Upper lobe of right lung (tissue), 1 donor: ENCODE data around the gene ZDHHC6. TPM values are rescaled to one million over a fixed set of nuclear protein-coding genes. Genes with fewer than 3 reads are reported as not detected.

Source experiments
- ATAC-seq: fragments of 200-7000 bp; cut with Tn5 transposase; one replicate; pipeline ENCODE4 v1.9.1; 2020; ENCODE audit warnings: mild to moderate bottlenecking, moderate library complexity
- DNase-seq: peaks from one replicate; pipeline ENCODE4 v3.0.0-alpha.2; 2020
- H3K27ac ChIP-seq: fragments of 200-600 bp; one replicate; pipeline ENCODE4 v1.8.0; 2022
- H3K27me3 ChIP-seq: fragments of 200-600 bp; one replicate; pipeline ENCODE4 v1.8.0; 2022; ENCODE audit warnings: mild to moderate bottlenecking
- H3K36me3 ChIP-seq: fragments of 200-600 bp; one replicate; pipeline ENCODE4 v1.8.0; 2022
- H3K4me1 ChIP-seq: fragments of 200-600 bp; one replicate; pipeline ENCODE4 v1.8.0; 2022
- H3K4me3 ChIP-seq: fragments of 200-600 bp; one replicate; pipeline ENCODE4 v1.8.0; 2022; ENCODE audit warnings: mild to moderate bottlenecking
- H3K9me3 ChIP-seq: fragments of 200-600 bp; one replicate; pipeline ENCODE4 v1.8.0; 2022
- CTCF ChIP-seq: fragments of 200-600 bp; IDR thresholded peaks from one replicate; pipeline ENCODE4 v1.8.0; 2022; ENCODE audit warnings: antibody characterized with exemption
- intact Hi-C: fragments of 100-400 bp; cut with DNase I; formaldehyde crosslinking; loops from one replicate; pipeline ENCODE4 v1.11.0; 2022
- total RNA-seq: library from RNA; stranded (reverse); fragmentation: NEBNext Ultra II Directional; extraction: Animal tissue kit (Norgen Biotek cat#: 25700); gene quantifications from one replicate; pipeline ENCODE4 v1.2.1, GENCODE V29; 2021
- donor health status: DM: no; HTN: yes; CAD: no; lungs with severe emphysema.

ZDHHC6 gene
- total RNA-seq, 1 donor from 2014 or later = 34.9 TPM

- no peak for DNase-seq
- no peaks in the 10 kb centered on the region for H3K9me3 ChIP-seq
- no peak for ATAC-seq
- peaks cover 48% of the 10 kb centered on the region for H3K36me3 ChIP-seq
- no peak overlapping the region for H3K27ac ChIP-seq
- no peaks in the 10 kb centered on the region for H3K27me3 ChIP-seq
- intact Hi-C loops = no loop called here
- peaks cover 15% of the 10 kb centered on the region for H3K4me1 ChIP-seq
- no peak for TF ChIP-seq CTCF
- H3K4me3 ChIP-seq = no peak overlapping the region
Observed at GRCh38 chr10:112395809-112396530, 50.7 kb downstream of the ZDHHC6 start.

- H3K4me1 ChIP-seq = peaks cover 23% of the 10 kb centered on the region
- peaks cover 42% of the 10 kb centered on the region for H3K36me3 ChIP-seq
- intact Hi-C loops = no loop called here
- H3K4me3 ChIP-seq = no peak overlapping the region
- DNase-seq = peak; percentile 84
- H3K27me3 ChIP-seq = no peaks in the 10 kb centered on the region
- peak; percentile 93 for ATAC-seq
- H3K27ac ChIP-seq = peak overlapping the region; percentile 53
- no peak for TF ChIP-seq CTCF
- no peaks in the 10 kb centered on the region for H3K9me3 ChIP-seq
Observed at GRCh38 chr10:112394475-112394875, 52.2 kb downstream of the ZDHHC6 start.

DNA sequence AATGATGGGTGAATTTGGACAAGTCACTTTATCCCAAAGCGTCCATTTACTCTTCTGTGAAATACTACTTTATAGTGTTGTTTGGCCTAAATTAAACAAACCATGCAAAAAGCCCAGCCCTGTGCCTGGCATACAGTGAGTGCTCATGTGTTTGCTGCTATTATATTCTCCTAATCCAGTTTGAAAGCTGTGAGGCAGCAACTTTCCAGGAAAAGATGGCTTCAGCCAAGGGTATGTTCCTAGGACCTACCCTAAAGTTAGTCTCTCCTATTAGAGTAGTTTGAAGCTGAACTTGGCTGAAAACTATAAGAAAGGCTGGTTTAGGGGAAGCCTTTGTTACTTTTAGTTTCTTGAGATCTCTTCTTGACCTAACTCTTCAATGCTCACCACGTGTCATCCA, 52.9 kb downstream of the ZDHHC6 start:
- H3K27me3 ChIP-seq = no peaks in the 10 kb centered on the region
- no peak for TF ChIP-seq CTCF
- H3K4me1 ChIP-seq = peaks cover 30% of the 10 kb centered on the region
- no peak for DNase-seq
- peak overlapping the region; percentile 53 for H3K27ac ChIP-seq
- ATAC-seq = no peak
- H3K9me3 ChIP-seq = no peaks in the 10 kb centered on the region
- no peak overlapping the region for H3K4me3 ChIP-seq
- H3K36me3 ChIP-seq = peaks cover 35% of the 10 kb centered on the region
- intact Hi-C loops = no loop called here

- peaks cover 31% of the 10 kb centered on the region for H3K4me1 ChIP-seq
- H3K4me3 ChIP-seq = no peak overlapping the region
- H3K9me3 ChIP-seq = no peaks in the 10 kb centered on the region
- DNase-seq (no peak), ATAC-seq (no peak)
- intact Hi-C loops = no loop called here
- H3K27ac ChIP-seq = peak overlapping the region; percentile 53
- TF ChIP-seq CTCF = no peak
- H3K27me3 ChIP-seq = no peaks in the 10 kb centered on the region
- H3K36me3 ChIP-seq = peaks cover 30% of the 10 kb centered on the region
Observed at GRCh38 chr10:112393341-112393740, 53.4 kb downstream of the ZDHHC6 start.

- Histone ChIP-seq H3K27me3 (no peaks in the 10 kb centered on the region), H3K4me3 (no peak overlapping the region), H3K36me3 (peaks cover 2% of the 10 kb centered on the region), H3K9me3 (no peaks in the 10 kb centered on the region), H3K27ac (peak overlapping the region; percentile 72), H3K4me1 (peaks cover 31% of the 10 kb centered on the region)
- no peak for TF ChIP-seq CTCF
- intact Hi-C loops = no loop called here
- no peak for DNase-seq
- ATAC-seq = no peak
Observed at GRCh38 chr10:112390125-112390703, 56.5 kb downstream of the ZDHHC6 start.
